DOHH2 (cell line): Measurements from ENCODE around the gene WDFY2.

Source experiments
- H3F3A ChIP-seq: fragments of 200-600 bp; sonication (generic), shearing (Covaris generic); 2 replicates; pipeline ENCODE4 v1.6.0; 2016; ENCODE audit warnings: antibody characterized with exemption, mild to moderate bottlenecking; ENCODE audit not compliant: control insufficient read depth, insufficient read depth
- H3K27ac ChIP-seq: fragments of 200-600 bp; sonication (generic); 2 replicates; pipeline ENCODE4 v1.5.1; 2014; ENCODE audit warnings: low read depth, mild to moderate bottlenecking, low read length, moderate library complexity
- H3K27me3 ChIP-seq: fragments of 200-600 bp; sonication (generic); 2 replicates; pipeline ENCODE4 v1.6.1; 2014; ENCODE audit warnings: mild to moderate bottlenecking, low read length, mixed read lengths; ENCODE audit not compliant: control insufficient read depth
- H3K36me3 ChIP-seq: fragments of 200-600 bp; sonication (generic); 2 replicates; pipeline ENCODE4 v1.6.1; 2014; ENCODE audit warnings: mild to moderate bottlenecking, low read length, moderate library complexity, mixed read lengths; ENCODE audit not compliant: control insufficient read depth
- H3K4me1 ChIP-seq: fragments of 200-600 bp; sonication (generic); 2 replicates; pipeline ENCODE4 v1.6.1; 2014; ENCODE audit warnings: mild to moderate bottlenecking, low read length, mixed read lengths; ENCODE audit not compliant: control insufficient read depth
- H3K4me2 ChIP-seq: fragments of 200-600 bp; sonication (generic); 2 replicates; pipeline ENCODE4 v1.6.0; 2014; ENCODE audit warnings: mild to moderate bottlenecking, low read length, moderate library complexity
- H3K4me3 ChIP-seq: fragments of 200-600 bp; sonication (generic); 2 replicates; pipeline ENCODE4 v1.5.1; 2014; ENCODE audit warnings: mild to moderate bottlenecking, low read length, mixed read lengths
- H3K79me2 ChIP-seq: fragments of 200-600 bp; sonication (generic); 2 replicates; pipeline ENCODE4 v1.6.1; 2014; ENCODE audit warnings: mild to moderate bottlenecking, low read length, mixed read lengths; ENCODE audit not compliant: control insufficient read depth
- H3K9me2 ChIP-seq: fragments of 200-600 bp; sonication (generic); replicated peaks from 2 replicates; pipeline ENCODE4 v1.6.1; 2014; ENCODE audit warnings: mild to moderate bottlenecking, low read length, mixed read lengths; ENCODE audit not compliant: control insufficient read depth
- H3K9me3 ChIP-seq: fragments of 200-600 bp; sonication (generic); 2 replicates; pipeline ENCODE4 v1.6.1; 2014; ENCODE audit warnings: antibody characterized with exemption, low read length, mixed read lengths; ENCODE audit not compliant: control insufficient read depth, insufficient read depth
- H4K20me1 ChIP-seq: fragments of 200-600 bp; sonication (generic); 2 replicates; pipeline ENCODE4 v1.6.0; 2014; ENCODE audit warnings: low read depth, mild to moderate bottlenecking, antibody characterized with exemption, low read length, moderate library complexity; ENCODE audit not compliant: control insufficient read depth, insufficient read depth
- EZH2phosphoT487 ChIP-seq: fragments of 200-600 bp; sonication (generic); IDR thresholded peaks from 2 replicates; pipeline ENCODE4 v1.6.1; 2017; ENCODE audit warnings: borderline replicate concordance, mild to moderate bottlenecking, antibody characterized with exemption, low read length, moderate library complexity, mixed read lengths
- TF ChIP-seq, protein P1 (sequence below): fragments of 200-600 bp; sonication (generic); IDR thresholded peaks from one replicate; pipeline ENCODE4 v1.5.1; 2014; ENCODE audit warnings: antibody characterized with exemption, mild to moderate bottlenecking, low read depth, low read length; ENCODE audit not compliant: poor library complexity, severe bottlenecking

Gene WDFY2

DNA sequence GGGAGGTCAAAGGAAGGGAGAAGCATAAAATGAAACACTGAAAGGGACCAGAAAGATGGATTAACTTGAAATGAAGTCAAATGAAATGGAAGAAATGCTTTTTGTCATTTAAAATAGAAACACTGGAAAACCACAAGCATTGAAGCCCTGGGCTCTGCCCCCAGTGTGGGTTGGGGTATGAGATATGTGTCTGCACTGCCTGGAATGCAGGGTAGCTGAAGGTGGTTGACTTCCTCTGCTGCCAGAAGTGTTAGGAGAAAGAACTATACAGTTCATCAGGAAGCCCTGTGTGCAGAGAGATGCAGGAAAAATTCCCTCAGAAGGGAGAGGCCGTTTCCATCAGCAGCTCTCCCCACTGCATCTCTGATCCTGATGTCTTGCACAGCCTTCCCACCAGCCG lies 150.5 kb downstream of the WDFY2 start:
- no peak for TF ChIP-seq EZH2phosphoT487
- TF ChIP-seq, protein P1, sequence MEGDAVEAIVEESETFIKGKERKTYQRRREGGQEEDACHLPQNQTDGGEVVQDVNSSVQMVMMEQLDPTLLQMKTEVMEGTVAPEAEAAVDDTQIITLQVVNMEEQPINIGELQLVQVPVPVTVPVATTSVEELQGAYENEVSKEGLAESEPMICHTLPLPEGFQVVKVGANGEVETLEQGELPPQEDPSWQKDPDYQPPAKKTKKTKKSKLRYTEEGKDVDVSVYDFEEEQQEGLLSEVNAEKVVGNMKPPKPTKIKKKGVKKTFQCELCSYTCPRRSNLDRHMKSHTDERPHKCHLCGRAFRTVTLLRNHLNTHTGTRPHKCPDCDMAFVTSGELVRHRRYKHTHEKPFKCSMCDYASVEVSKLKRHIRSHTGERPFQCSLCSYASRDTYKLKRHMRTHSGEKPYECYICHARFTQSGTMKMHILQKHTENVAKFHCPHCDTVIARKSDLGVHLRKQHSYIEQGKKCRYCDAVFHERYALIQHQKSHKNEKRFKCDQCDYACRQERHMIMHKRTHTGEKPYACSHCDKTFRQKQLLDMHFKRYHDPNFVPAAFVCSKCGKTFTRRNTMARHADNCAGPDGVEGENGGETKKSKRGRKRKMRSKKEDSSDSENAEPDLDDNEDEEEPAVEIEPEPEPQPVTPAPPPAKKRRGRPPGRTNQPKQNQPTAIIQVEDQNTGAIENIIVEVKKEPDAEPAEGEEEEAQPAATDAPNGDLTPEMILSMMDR, result no peak
- Histone ChIP-seq H3K4me3 (no peak overlapping the region), H3F3A (no peaks in the 10 kb centered on the region), H3K9me3 (no peaks in the 10 kb centered on the region), H3K9me2 (no peaks in the 10 kb centered on the region), H4K20me1 (no peaks in the 10 kb centered on the region), H3K27me3 (no peaks in the 10 kb centered on the region), H3K79me2 (no peaks in the 10 kb centered on the region), H3K27ac (no peak overlapping the region), H3K4me2 (no peak overlapping the region), H3K4me1 (no peaks in the 10 kb centered on the region), H3K36me3 (no peaks in the 10 kb centered on the region)

DNA sequence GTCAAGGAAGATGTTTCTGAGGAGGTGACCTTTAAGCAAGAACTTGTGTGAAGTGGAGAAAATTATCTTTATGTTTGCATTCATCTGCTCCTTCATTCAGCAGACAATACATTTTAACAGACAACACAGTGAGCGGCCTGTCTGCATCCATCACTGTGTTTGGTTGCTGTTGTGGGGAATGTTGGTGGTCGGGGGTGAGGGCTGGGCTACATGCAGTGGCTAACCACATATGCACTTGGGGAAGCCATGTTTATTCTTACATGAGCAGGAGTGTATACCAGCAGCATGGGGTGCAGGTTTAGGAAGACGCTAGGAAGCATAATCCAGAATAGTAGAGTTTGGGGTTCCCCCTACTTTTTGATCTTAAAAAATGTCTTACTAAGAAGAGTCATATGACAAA lies 153.3 kb downstream of the WDFY2 start:
- Histone ChIP-seq H3K9me3 (no peaks in the 10 kb centered on the region), H3K9me2 (no peaks in the 10 kb centered on the region), H3K4me3 (no peak overlapping the region), H3K27ac (no peak overlapping the region), H3F3A (no peaks in the 10 kb centered on the region), H3K36me3 (no peaks in the 10 kb centered on the region; the same call in 1 of the 2 replicates), H3K4me2 (no peak overlapping the region), H4K20me1 (no peaks in the 10 kb centered on the region), H3K4me1 (no peaks in the 10 kb centered on the region), H3K79me2 (no peaks in the 10 kb centered on the region), H3K27me3 (no peaks in the 10 kb centered on the region)
- TF ChIP-seq, protein P1, result no peak
- TF ChIP-seq EZH2phosphoT487, result no peak

DNA sequence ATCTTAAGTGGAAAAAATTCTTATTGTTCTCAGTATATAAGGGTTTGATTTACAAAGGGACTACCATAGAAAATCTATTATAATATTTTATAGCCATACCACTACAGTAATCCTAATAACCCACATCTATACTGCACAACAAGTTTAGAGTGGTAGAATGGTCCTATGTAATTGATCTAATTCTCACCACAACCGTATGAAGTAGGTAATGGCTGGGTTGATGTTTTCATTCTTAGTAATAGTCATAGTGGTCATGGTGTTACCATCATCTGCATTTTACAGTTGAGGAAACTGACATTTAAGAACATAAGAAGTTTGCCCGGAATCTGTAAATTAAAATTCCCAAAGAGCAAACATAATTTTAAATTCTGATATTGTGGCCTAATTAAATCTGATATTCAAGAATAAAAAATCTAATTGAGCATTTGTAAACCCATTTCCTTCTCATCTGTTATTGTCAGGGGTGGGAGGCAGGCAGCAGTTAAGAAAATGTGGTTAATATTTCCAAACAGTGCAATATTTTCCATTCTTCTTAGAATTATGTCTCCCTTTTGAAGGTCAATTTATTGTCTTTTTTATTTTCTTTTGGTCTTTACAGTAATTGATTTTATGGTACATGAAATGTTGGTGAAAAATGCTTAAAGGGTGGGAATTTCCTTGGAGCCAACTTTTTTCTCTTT lies 154.1 kb downstream of the WDFY2 start:
- TF ChIP-seq, protein P1, result no peak
- TF ChIP-seq EZH2phosphoT487, result no peak
- no peaks in the 10 kb centered on the region for H3K4me1 ChIP-seq
- H3K4me3 ChIP-seq, result no peak overlapping the region
- H3K9me2 ChIP-seq, result no peaks in the 10 kb centered on the region
- H3K27me3 ChIP-seq, result no peaks in the 10 kb centered on the region
- no peaks in the 10 kb centered on the region; the same call in 1 of the 2 replicates for H3K36me3 ChIP-seq
- no peak overlapping the region for H3K27ac ChIP-seq
- no peaks in the 10 kb centered on the region for H3K79me2 ChIP-seq
- H3K4me2 ChIP-seq, result no peak overlapping the region
- no peaks in the 10 kb centered on the region for H4K20me1 ChIP-seq
- H3F3A ChIP-seq, result no peaks in the 10 kb centered on the region
- no peaks in the 10 kb centered on the region for H3K9me3 ChIP-seq
